ENCODE measurements around the gene ZNF180.

- TF ChIP-seq CTCF (IDR thresholded peaks at IDR 0.05; ENCODE audit: insufficient read depth, low read depth, low read length) = no peak
- TF ChIP-seq EZH2 (IDR thresholded peaks at IDR 0.05; ENCODE audit: insufficient read depth, low read length) = no peak
Observed at GRCh38 chr19:44529536-44529935, 29.2 kb upstream of the ZNF180 start, which contains the start of gene CEACAM20.

All from astrocyte (in vitro differentiated cells and primary cell).